ENCODE measurements around the gene PAWR.
"Not testable (repeated sequence)": the region's sequence is repeated elsewhere in the genome, so short reads cannot be mapped to it uniquely, and the experiment has no call there.

Gene PAWR

DNA sequence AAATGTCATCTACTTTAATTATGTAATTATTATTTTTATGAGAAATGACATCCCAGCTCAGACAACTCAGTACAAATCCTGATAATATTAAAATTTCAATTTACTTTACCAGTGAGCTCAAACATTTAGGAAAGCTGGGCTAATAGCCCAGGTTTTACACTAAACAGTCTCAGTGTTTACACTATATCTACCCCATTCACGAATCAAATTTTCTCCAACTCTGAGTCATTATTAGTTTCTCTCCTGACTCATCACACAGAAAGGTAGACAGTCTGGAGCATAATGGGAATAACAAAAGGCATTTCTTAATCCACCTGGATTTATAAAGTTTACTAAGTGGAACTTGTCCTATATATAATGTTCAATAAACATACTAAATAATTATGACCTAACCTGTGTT is 5.7 kb downstream of the PAWR start:
- Histone ChIP-seq H3K27me3 (ENCODE audit: low read depth, low read length) (no peaks in the 10 kb centered on the region), H3K27ac (ENCODE audit: low read length) (no peak overlapping the region), H3K9me3 (ENCODE audit: control insufficient read depth in 1 of 2, low read length in 2 of 2) (no peaks in the 10 kb centered on the region), H3K4me3 (ENCODE audit: low read depth in 1 of 2, low read length in 2 of 2) (no peak overlapping the region), H3K4me1 (ENCODE audit: control insufficient read depth in 1 of 2, insufficient read depth in 2 of 2, low read length in 2 of 2) (peaks cover 5 to 9% of the 10 kb centered on the region in 2 donors), H3K36me3 (ENCODE audit: control insufficient read depth in 1 of 2, insufficient read depth in 2 of 2, low read length in 2 of 2) (no peaks in the 10 kb centered on the region)

GRCh38 chr12:79684338-79684737 is 6.4 kb downstream of the PAWR start:
- H3K4me3 ChIP-seq (ENCODE audit: low read depth in 1 of 2, low read length in 2 of 2); H3K27me3 ChIP-seq (ENCODE audit: low read depth, low read length); H3K27ac ChIP-seq (ENCODE audit: low read length); H3K4me1 ChIP-seq (ENCODE audit: control insufficient read depth in 1 of 2, insufficient read depth in 2 of 2, low read length in 2 of 2); H3K9me3 ChIP-seq (ENCODE audit: control insufficient read depth in 1 of 2, low read length in 2 of 2); H3K36me3 ChIP-seq (ENCODE audit: control insufficient read depth in 1 of 2, insufficient read depth in 2 of 2, low read length in 2 of 2): not testable (repeated sequence)

DNA sequence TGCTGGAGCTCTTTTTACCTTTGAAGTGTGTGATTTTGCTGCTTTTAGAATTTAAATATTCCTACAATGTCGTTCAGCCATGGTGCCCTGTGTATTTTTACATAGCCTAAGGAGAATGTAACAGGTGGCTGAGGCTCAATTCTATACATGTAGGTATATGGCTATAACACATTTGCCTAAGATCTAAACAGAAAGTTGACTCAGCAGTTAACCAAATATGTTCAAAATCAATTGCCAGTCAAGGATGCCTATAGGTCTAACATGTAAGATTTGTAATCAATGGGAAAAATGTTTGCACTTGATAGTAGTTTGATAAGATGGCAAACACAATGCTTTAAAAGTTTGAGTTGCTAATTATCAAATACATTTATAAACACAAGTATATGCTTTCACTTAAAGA is 8.2 kb downstream of the PAWR start:
- no peaks in the 10 kb centered on the region for H3K27me3 ChIP-seq (ENCODE audit: low read depth, low read length)
- H3K36me3 ChIP-seq (ENCODE audit: control insufficient read depth in 1 of 2, insufficient read depth in 2 of 2, low read length in 2 of 2), result no peaks in the 10 kb centered on the region
- no peaks in the 10 kb centered on the region for H3K9me3 ChIP-seq (ENCODE audit: control insufficient read depth in 1 of 2, low read length in 2 of 2)
- H3K27ac ChIP-seq (ENCODE audit: low read length), result no peak overlapping the region
- H3K4me3 ChIP-seq (ENCODE audit: low read depth in 1 of 2, low read length in 2 of 2), result no peak overlapping the region
- H3K4me1 ChIP-seq (ENCODE audit: control insufficient read depth in 1 of 2, insufficient read depth in 2 of 2, low read length in 2 of 2), result peaks cover 3 to 5% of the 10 kb centered on the region in 2 donors

GRCh38 chr12:79681008-79681590 is 9.7 kb downstream of the PAWR start:
- Histone ChIP-seq H3K4me3 (ENCODE audit: low read depth in 1 of 2, low read length in 2 of 2) (no peak overlapping the region), H3K4me1 (ENCODE audit: control insufficient read depth in 1 of 2, insufficient read depth in 2 of 2, low read length in 2 of 2) (peaks cover 3 to 5% of the 10 kb centered on the region in 2 donors), H3K27ac (ENCODE audit: low read length) (no peak overlapping the region), H3K9me3 (ENCODE audit: control insufficient read depth in 1 of 2, low read length in 2 of 2) (no peaks in the 10 kb centered on the region), H3K36me3 (ENCODE audit: control insufficient read depth in 1 of 2, insufficient read depth in 2 of 2, low read length in 2 of 2) (no peaks in the 10 kb centered on the region), H3K27me3 (ENCODE audit: low read depth, low read length) (no peaks in the 10 kb centered on the region)

DNA sequence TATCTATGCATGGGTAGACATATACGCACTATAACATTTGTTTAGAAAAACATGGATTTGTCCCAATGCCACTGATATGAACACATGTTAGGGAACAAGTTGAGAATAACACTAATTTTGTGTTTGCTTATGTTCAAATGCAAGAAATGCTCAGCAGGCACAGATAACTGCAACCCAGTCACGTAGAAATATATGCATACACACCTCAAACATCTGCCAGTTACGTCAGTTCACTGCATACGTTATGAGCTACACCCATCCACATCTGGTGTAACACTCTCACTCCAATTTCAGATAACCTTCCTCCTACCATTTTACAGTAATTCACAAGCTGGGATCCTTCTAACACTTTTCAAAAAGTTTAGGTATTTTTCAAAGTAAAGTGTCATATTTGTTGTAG is 10.7 kb downstream of the PAWR start:
- no peaks in the 10 kb centered on the region for H3K36me3 ChIP-seq (ENCODE audit: control insufficient read depth in 1 of 2, insufficient read depth in 2 of 2, low read length in 2 of 2)
- no peaks in the 10 kb centered on the region for H3K27me3 ChIP-seq (ENCODE audit: low read depth, low read length)
- no peak overlapping the region for H3K4me3 ChIP-seq (ENCODE audit: low read depth in 1 of 2, low read length in 2 of 2)
- H3K9me3 ChIP-seq (ENCODE audit: control insufficient read depth in 1 of 2, low read length in 2 of 2), result no peaks in the 10 kb centered on the region
- no peak overlapping the region for H3K27ac ChIP-seq (ENCODE audit: low read length)
- peaks cover 0 to 3% of the 10 kb centered on the region in 2 donors for H3K4me1 ChIP-seq (ENCODE audit: control insufficient read depth in 1 of 2, insufficient read depth in 2 of 2, low read length in 2 of 2)

- Histone ChIP-seq H3K36me3 (ENCODE audit: control insufficient read depth in 1 of 2, insufficient read depth in 2 of 2, low read length in 2 of 2) (no peaks in the 10 kb centered on the region), H3K4me3 (ENCODE audit: low read depth in 1 of 2, low read length in 2 of 2) (no peak overlapping the region), H3K27ac (ENCODE audit: low read length) (no peak overlapping the region), H3K4me1 (ENCODE audit: control insufficient read depth in 1 of 2, insufficient read depth in 2 of 2, low read length in 2 of 2) (peaks cover 0 to 3% of the 10 kb centered on the region in 2 donors), H3K9me3 (ENCODE audit: control insufficient read depth in 1 of 2, low read length in 2 of 2) (no peaks in the 10 kb centered on the region), H3K27me3 (ENCODE audit: low read depth, low read length) (no peaks in the 10 kb centered on the region)
Observed at GRCh38 chr12:79678306-79678705, 12.5 kb downstream of the PAWR start.

DNA sequence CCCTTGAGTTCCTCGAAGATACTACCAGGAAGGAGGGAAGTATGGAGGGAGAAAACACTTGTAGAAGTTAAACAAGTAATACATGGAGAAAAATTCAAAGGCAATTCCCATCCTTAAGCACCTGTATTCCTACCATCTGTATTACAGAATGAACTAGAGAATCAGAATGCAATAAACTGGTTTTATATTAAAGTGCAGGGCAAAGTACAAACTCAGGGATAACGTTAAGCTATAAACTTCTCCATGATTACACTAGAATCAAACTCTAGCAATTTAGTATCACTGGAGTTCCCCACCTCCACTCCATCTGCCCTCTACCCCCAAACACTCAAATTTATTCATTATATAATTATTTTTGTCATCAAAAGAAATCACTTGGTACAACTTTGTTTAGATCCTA is 13.1 kb downstream of the PAWR start:
- H3K27ac ChIP-seq (ENCODE audit: low read length), result no peak overlapping the region

DNA sequence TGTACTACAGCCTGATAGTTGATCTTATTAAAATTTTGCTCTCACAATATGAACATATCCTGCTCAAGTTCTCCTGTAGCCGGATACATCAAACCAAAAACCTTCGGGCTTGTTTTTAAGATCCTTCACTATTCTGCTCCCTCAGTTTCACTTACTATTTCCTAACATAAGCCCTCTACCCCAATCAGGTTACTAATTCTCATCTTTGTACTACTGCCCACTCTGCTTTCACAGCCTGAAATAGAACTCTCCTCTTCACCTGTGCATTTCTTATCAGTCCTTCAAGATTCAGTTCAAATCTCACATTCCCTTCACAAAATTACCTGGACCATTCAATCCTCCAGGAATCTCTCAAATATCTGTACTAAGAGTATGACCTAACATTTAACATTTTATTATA is 14.2 kb downstream of the PAWR start:
- H3K4me1 ChIP-seq (ENCODE audit: control insufficient read depth in 1 of 2, insufficient read depth in 2 of 2, low read length in 2 of 2), result no peaks in the 10 kb centered on the region
- no peak overlapping the region for H3K27ac ChIP-seq (ENCODE audit: low read length)
- no peaks in the 10 kb centered on the region for H3K36me3 ChIP-seq (ENCODE audit: control insufficient read depth in 1 of 2, insufficient read depth in 2 of 2, low read length in 2 of 2)
- no peaks in the 10 kb centered on the region for H3K27me3 ChIP-seq (ENCODE audit: low read depth, low read length)
- no peak overlapping the region for H3K4me3 ChIP-seq (ENCODE audit: low read depth in 1 of 2, low read length in 2 of 2)
- no peaks in the 10 kb centered on the region for H3K9me3 ChIP-seq (ENCODE audit: control insufficient read depth in 1 of 2, low read length in 2 of 2)

More for the DNA sequence above, 13.1 kb downstream of the PAWR start:
- no peak overlapping the region for H3K4me3 ChIP-seq (ENCODE audit: low read depth in 1 of 2, low read length in 2 of 2)
- H3K36me3 ChIP-seq (ENCODE audit: control insufficient read depth in 1 of 2, insufficient read depth in 2 of 2, low read length in 2 of 2), result no peaks in the 10 kb centered on the region
- H3K4me1 ChIP-seq (ENCODE audit: control insufficient read depth in 1 of 2, insufficient read depth in 2 of 2, low read length in 2 of 2), result peaks cover 0 to 2% of the 10 kb centered on the region in 2 donors
- H3K27me3 ChIP-seq (ENCODE audit: low read depth, low read length), result no peaks in the 10 kb centered on the region
- H3K9me3 ChIP-seq (ENCODE audit: control insufficient read depth in 1 of 2, low read length in 2 of 2), result no peaks in the 10 kb centered on the region

DNA sequence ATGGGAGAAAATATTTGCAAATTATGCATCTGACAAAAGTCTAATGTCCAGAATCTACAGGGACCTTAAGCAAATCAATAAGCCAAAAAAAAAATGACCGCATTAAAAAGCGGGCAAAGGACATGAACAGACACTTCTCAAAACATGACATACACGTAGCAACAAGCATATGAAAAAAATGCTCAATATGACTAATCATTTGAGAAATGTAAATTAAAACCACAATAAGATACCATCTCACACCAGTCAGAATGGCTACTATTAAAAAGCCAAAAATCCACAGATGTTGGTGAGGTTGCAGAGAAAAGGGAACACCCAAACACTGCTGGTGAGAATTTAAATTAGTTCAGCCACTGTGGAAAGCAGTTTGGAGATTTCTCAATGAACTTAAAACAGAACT is 16.1 kb downstream of the PAWR start:
- Histone ChIP-seq H3K9me3 (ENCODE audit: control insufficient read depth in 1 of 2, low read length in 2 of 2) (no peaks in the 10 kb centered on the region), H3K4me3 (ENCODE audit: low read depth in 1 of 2, low read length in 2 of 2) (no peak overlapping the region), H3K4me1 (ENCODE audit: control insufficient read depth in 1 of 2, insufficient read depth in 2 of 2, low read length in 2 of 2) (no peaks in the 10 kb centered on the region), H3K27ac (ENCODE audit: low read length) (no peak overlapping the region), H3K36me3 (ENCODE audit: control insufficient read depth in 1 of 2, insufficient read depth in 2 of 2, low read length in 2 of 2) (no peaks in the 10 kb centered on the region), H3K27me3 (ENCODE audit: low read depth, low read length) (no peaks in the 10 kb centered on the region)

DNA sequence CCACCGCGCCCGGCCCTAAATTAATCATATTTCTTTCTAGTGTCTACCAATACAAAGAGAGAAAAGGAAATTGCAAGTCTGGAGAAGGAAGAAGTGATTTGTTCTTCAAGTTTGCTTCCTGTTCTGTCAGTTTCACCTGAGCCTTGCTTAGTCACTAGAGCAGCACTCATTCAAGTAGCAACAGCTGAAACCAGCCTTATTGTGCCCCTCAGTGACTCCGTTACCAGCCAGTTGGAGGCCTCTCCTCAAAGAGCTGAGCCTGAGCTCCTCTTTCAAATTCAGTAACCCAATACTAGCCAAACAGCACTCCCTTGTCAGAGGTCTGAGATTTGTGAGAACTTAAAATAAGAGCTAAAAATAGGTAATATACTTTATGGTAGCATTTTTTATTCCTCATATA is 17.4 kb downstream of the PAWR start:
- Histone ChIP-seq H3K27me3 (ENCODE audit: low read depth, low read length) (no peaks in the 10 kb centered on the region), H3K9me3 (ENCODE audit: control insufficient read depth in 1 of 2, low read length in 2 of 2) (no peaks in the 10 kb centered on the region), H3K36me3 (ENCODE audit: control insufficient read depth in 1 of 2, insufficient read depth in 2 of 2, low read length in 2 of 2) (no peaks in the 10 kb centered on the region), H3K27ac (ENCODE audit: low read length) (no peak overlapping the region), H3K4me3 (ENCODE audit: low read depth in 1 of 2, low read length in 2 of 2) (no peak overlapping the region), H3K4me1 (ENCODE audit: control insufficient read depth in 1 of 2, insufficient read depth in 2 of 2, low read length in 2 of 2) (no peaks in the 10 kb centered on the region)

- H3K27ac ChIP-seq (ENCODE audit: low read length), result no peak overlapping the region
- peaks cover 0 to 15% of the 10 kb centered on the region in 2 donors for H3K4me1 ChIP-seq (ENCODE audit: control insufficient read depth in 1 of 2, insufficient read depth in 2 of 2, low read length in 2 of 2)
- no peaks in the 10 kb centered on the region for H3K27me3 ChIP-seq (ENCODE audit: low read depth, low read length)
- H3K36me3 ChIP-seq (ENCODE audit: control insufficient read depth in 1 of 2, insufficient read depth in 2 of 2, low read length in 2 of 2), result no peaks in the 10 kb centered on the region
- H3K4me3 ChIP-seq (ENCODE audit: low read depth in 1 of 2, low read length in 2 of 2), result no peak overlapping the region
- no peaks in the 10 kb centered on the region for H3K9me3 ChIP-seq (ENCODE audit: control insufficient read depth in 1 of 2, low read length in 2 of 2)
Observed at GRCh38 chr12:79668113-79668512, 22.7 kb downstream of the PAWR start.

- Histone ChIP-seq H3K27me3 (ENCODE audit: low read depth, low read length) (no peaks in the 10 kb centered on the region), H3K9me3 (ENCODE audit: control insufficient read depth in 1 of 2, low read length in 2 of 2) (no peaks in the 10 kb centered on the region), H3K4me3 (ENCODE audit: low read depth in 1 of 2, low read length in 2 of 2) (no peak overlapping the region), H3K36me3 (ENCODE audit: control insufficient read depth in 1 of 2, insufficient read depth in 2 of 2, low read length in 2 of 2) (no peaks in the 10 kb centered on the region), H3K27ac (ENCODE audit: low read length) (no peak overlapping the region), H3K4me1 (ENCODE audit: control insufficient read depth in 1 of 2, insufficient read depth in 2 of 2, low read length in 2 of 2) (peaks cover 0 to 15% of the 10 kb centered on the region in 2 donors)
Observed at GRCh38 chr12:79665212-79665887, 25.4 kb downstream of the PAWR start.

Data from muscle layer of duodenum (tissue), 2 donors.